Kidney glomerular epithelial cell (primary cell): ENCODE results near the gene PDE6A.
A peak's percentile ranks its signal among the peaks of the same experiment; 100 is the strongest.

Experiments
- DNase-seq: peaks from one replicate; lab custom pipeline; 2025; lab: John Stamatoyannopoulos, UW

PDE6A gene

GRCh38 chr5:149836451-149837139 is 108.0 kb downstream of the PDE6A start:
- no peak for DNase-seq

DNA sequence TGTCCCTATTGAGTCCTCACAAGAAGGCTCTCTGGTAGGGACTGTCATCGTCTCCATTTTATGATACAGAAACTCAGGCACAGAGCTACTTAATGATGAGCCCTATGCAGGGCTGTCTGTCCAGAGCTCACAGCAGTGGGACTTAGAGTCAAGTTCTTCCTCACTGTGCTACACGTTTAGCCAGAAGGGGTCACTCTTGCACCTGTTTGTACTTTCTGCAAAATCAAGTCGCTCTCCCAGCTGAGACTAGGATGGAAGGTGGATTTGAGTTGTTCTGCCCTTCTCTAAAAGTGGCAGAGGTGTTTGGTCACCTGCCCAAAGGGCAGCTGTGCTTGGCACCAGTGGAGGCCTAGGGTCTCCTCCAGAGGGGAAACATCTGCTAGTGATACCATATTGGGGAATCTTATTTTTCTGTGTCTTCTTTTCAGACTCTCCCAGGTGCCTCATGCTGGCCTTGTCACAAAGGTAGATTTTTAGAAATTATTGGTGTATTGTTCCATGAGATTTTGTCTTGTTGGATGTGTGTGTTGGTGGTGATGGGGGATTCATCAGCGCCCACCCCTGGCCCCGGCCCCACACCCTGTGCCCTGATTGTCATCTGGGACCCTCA is 110.2 kb downstream of the PDE6A start:
- DNase-seq = peak; percentile 75

DNA sequence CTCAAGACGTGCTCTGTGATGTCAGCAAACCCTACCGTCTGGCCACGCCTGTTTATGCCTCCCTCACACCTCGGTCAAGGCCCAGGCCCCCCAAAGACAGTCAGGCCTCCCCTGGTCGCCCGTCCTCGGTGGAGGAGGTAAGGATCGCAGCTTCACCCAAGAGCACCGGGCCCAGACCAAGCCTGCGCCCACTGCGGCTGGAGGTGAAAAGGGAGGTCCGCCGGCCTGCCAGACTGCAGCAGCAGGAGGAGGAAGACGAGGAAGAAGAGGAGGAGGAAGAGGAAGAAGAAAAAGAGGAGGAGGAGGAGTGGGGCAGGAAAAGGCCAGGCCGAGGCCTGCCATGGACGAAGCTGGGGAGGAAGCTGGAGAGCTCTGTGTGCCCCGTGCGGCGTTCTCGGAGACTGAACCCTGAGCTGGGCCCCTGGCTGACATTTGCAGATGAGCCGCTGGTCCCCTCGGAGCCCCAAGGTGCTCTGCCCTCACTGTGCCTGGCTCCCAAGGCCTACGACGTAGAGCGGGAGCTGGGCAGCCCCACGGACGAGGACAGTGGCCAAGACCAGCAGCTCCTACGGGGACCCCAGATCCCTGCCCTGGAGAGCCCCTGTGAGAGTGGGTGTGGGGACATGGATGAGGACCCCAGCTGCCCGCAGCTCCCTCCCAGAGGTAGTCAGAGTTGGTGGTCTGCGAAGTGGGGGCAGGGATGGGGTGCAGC is 111.3 kb downstream of the PDE6A start:
- DNase-seq = no peak

GRCh38 chr5:149832636-149833035 is 112.0 kb downstream of the PDE6A start:
- no peak for DNase-seq

DNA sequence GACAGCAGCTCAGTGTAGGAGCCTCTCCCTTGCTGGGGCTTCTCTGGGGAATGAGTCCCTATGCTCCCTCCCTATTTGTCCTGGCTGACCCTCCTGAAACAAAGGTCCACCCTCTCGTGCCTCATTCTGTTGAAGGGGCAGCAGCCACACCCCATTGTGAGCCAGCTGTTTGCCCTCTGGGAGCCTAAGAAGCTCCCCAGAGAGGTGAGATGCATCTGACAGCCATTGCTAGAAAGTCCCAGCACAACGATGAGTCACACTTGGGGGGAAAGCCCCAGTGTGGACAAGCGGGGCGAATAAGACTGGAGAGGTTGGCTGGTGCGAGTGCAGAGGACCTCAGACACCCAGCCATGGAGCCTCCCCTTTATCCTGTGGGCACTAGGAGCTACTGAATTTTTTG is 113.1 kb downstream of the PDE6A start:
- DNase-seq = no peak

DNA sequence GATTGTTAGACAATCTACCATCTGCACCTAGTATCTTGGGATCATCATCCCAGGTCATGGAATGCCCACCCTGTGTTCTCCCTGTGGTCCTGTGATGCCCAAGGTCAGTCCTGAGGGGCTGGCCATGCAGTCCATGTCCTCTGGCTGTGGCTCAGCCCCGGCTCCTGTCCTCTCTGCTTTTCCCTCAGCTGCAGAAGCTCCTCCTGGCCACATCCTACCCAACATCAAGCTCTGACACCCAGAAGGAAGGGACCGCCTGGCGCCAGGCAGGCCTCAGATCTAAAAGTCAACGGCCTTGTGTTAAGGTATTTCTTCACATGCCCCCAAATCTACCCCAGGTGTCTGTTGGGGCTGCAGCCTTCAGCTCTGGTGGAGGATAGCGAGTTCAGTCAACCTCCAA is 114.0 kb downstream of the PDE6A start:
- no peak for DNase-seq

DNA sequence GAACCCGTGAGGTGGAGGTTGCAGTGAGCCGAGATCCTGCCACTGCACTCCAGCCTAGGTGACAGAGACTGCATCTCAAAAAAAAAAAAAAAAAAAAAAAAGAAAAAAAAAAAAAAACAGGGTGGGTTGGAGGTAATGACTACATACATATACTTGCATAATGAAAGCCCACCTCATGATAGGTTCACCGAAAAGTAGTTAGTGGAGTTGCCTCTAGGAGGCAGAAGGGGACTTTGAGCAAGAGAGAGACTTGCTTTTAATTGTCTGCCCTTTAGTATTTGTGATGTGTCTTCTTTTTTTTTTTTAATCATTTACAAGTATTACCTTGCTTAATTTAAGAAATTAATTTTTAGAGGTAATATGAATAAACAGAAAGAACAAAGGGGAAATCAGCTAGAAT is 114.6 kb downstream of the PDE6A start:
- DNase-seq = no peak

DNA sequence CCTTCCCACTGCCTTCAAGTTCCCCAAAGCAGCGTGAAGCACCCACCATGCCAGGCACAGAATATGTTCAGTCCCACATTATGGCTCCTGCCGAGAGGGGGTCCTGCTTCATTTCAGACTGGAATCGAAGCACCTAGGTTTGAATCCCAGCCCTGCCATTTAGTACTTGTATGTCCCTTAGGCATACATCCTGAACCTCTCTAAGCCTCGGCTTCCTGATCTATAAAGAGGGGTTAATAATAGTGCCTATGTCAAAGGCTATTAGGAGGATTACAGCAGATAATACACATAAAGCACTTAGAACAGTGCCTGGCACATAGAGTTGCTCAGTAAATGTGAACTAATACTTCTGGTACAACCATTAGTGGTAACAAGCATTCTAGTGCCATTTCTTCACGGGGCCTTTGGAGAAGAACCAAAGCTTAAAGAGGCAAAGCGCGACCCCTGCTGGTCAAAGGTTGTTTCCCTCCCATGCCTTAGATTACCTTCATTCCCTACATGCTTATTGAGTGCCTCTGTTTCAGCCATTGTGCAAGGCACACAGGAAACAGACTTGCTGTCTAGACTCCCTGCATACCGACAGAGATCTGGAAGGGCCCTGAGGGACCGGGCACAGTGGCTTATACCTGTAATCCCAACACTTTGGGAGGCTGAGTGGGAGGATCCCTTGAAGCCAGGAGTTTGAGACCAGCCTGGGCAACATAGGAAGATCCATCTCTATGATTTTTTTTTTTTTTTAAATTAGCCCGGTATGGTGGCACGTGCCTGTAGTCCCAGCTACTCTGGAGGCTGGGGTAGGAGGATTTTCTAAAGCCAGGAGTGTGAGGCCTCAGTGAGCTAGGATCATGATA is 116.2 kb downstream of the PDE6A start:
- DNase-seq = peak; percentile 83

- no peak for DNase-seq
Measured at GRCh38 chr5:149827546-149827945, 117.0 kb downstream of the PDE6A start.

DNA sequence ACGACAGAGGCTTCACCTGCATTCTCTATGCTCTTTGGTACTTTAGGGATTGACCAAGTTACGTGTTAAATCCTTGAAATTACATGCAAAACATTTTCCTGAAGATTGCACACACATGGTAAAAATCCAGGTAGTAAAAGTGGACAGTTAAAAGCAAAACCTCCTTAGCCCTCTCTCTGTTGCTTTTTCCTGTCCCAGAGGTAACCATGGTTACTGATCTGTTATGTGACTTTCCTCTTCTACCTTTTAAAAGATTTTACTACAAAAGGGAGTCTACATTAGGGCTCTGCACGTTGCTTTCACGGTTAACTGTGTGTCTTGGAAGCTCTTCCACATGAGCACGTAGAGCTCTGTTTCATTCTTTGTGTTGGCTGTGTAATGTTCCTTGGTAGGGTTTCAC is 117.5 kb downstream of the PDE6A start:
- no peak for DNase-seq

DNA sequence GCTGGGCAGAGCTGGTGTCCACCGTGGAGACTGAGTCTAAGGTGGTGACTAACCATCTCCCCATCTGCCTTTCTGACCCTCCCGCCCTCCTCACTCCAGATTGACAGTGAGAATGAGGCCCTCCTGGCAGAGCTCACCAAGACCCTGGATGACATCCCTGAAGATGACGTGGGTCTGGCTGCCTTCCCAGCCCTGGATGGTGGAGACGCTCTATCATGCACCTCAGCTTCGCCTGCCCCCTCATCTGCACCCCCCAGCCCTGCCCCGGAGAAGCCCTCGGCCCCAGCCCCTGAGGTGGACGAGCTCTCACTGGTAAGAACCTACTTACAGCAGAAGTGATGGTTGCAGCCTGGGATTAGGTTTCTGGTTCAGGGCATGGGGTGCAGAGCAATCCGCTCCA is 118.0 kb downstream of the PDE6A start:
- no peak for DNase-seq

GRCh38 chr5:149824846-149825245 is 119.7 kb downstream of the PDE6A start:
- DNase-seq = no peak

GRCh38 chr5:149824120-149824519 is 120.5 kb downstream of the PDE6A start:
- DNase-seq = no peak

GRCh38 chr5:149823375-149823774 is 121.2 kb downstream of the PDE6A start:
- no peak for DNase-seq

DNA sequence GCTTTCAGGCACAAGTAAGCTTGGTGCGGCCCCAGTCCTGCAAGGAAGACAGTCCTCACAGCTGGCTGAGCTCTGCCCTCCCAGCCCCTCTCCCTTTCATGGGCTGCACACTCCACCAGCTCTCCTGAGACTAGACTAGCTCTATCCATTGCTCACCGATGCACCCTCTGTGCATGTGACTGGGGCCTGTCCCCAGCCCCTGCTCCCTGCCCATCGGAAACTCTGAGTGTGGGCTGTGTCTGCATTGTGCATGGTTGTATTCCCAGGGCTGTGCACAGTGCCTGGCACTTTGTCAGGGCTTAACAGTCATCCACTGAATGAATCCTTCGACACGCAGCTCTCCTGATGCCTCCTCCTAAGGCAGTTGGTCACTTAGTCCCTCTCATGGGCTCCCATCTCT is 122.3 kb downstream of the PDE6A start:
- DNase-seq = no peak

DNA sequence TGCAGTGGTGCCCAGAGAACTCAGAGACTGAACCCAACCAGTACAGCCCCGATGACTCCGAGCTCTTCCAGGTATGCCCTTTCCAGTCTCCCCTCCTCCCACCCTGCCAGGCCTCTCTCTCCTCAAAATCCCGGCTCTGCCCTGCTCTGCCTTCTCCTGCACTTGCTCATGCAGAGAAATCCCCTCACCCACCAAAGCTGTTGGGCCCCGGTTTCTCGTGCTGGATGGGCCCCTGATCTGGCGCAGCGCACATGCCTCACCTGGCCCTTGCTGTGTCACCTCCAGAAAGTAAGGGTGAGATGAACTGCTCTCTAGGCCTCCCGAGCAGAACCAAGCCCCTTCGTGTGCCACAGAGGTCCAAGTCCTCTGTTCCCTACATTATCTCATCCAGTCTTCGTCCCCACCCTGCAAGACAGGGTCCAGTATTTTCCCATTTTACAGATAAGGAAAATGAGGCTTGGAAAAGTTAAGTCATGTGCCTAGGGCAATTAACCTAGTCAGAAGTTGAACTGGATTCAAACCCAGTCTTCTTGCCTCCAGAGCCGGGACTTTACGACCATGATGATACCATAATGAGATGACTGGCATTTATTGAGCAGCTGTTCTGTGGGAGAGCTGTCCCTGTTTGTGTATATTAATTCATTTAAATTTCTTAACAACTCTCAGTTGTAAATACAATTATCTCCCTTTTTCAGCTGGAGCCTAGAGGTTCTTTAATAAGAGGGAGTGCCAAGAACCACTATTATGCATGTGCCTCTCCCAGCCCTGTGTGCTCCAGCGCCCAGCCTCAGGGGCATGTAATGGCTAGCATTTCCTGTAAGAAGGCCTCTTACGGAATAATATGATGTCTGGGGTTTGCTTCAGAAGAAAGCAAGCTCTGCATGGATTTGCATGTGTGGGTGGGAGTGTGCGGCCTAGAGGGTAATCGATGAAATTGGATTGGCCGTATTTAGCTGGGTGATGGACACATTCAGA is 123.8 kb downstream of the PDE6A start:
- DNase-seq = no peak

DNA sequence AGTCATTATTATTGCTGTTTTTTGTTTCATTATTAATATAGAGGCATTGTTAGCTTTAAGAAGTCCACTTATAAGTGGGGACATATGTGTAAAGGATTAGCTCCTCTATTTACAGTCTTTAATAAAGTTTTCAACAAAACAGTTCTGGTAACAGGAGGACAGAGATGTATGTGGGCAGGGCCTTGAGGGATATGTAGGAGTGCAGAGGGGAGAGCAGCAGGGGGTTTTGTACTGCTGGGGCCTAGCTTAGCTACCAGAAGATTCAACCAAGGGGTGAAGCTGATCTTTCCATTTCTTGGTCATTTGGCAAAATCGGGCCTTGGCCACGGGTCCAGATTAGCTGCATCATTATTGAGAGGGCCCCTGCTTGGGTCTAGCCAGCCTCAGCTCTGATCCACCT is 124.6 kb downstream of the PDE6A start:
- DNase-seq = no peak

DNA sequence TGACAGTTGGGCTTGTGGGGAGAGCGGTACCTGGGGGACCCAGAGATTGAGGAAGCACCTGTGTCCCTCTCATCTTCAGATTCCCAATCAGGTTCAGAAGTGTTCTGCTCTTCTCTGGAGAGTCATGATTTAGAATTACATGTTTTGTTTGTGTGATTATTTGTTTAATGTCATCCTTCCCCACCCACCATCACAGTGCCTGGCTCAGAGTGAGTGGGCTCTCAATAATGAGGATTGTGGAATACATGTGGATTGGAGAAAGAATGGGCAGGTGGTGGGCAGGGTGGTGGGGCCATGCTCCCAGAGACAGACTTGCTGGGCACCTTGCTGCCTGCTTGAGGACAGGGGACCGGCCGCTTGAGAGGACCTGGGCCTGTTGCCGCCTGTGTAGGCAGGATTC is 126.5 kb downstream of the PDE6A start:
- DNase-seq = no peak

GRCh38 chr5:149817539-149818060 is 127.0 kb downstream of the PDE6A start:
- DNase-seq = no peak

DNA sequence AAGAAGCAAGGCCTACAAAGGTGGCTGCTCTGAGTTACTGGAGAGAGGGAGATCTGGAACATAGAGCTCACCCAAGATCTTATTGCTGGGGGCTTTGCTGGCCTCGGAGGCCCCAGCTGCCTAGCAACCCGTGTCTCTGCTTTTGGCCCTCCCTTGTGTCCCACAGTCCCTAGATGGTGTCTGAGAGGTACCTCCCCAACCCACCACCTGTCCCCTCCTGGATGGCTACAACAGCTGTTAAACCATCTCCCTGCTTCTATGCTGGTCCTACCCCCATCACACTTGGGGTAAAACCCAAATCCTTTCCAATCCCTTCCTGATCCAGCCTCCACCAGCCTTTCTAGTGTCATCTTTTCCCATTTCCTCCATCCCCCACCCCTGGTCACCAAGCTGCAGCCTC is 127.9 kb downstream of the PDE6A start:
- no peak for DNase-seq

DNA sequence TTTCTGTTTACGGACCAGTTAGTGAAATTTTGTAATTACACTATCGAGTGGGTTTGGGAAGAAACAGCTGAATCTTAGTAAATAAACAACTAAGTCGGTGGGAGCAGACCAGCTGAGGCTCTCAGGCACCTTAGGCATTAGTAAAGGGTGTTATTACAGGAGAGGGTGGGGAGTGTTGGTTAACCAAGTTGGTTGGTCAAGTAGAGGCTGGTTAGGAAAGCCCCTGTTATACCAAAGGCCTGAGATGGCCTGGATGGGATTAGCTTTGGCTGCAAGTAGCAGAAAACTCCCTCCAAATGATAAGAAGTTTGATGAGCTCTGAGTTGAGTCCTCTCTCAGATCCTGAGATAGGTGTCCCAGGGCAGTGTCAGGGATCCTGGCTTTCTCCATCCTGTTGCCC is 133.1 kb downstream of the PDE6A start:
- DNase-seq = no peak
